ENCODE data around the gene SMIM5. TPM values are rescaled to one million over a fixed set of nuclear protein-coding genes. Genes with fewer than 3 reads are reported as not detected.

SMIM5 gene
- polyA plus RNA-seq, 1 donor from 2014 or later, result 0.59 TPM

DNA sequence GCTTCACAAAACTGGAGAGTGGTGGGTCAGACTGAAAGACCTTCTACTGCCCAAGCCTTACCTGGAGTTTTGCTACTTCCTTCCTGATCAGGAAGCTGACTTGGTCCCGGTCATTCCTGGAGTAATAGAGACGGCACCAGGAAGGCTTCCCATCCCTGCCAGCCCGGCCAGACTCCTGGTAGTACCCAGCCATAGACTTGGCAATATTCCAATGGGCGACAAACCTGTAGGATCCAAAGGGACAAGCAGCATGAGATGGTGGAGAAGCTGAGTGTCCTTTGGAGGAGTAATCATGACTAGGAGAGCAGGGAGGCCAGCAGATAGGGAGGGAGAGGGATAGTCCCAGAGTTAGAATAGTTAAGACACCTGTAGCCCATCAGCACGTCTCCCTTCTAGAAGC, 25.0 kb downstream of the SMIM5 start:
- Histone ChIP-seq H3K4me2 (ENCODE audit: low read length) (no peak overlapping the region), H3K36me3 (ENCODE audit: insufficient read depth, low read length) (peaks cover 8% of the 10 kb centered on the region), H3K79me2 (replicated peaks; ENCODE audit: insufficient read depth, low read length) (no peaks in the 10 kb centered on the region), H2AFZ (ENCODE audit: low read depth, low read length) (no peak overlapping the region), H4K20me1 (ENCODE audit: insufficient read depth) (no peaks in the 10 kb centered on the region), H3K27me3 (ENCODE audit: insufficient read depth, low read depth, low read length) (no peaks in the 10 kb centered on the region), H3K4me3 (ENCODE audit: low read length) (no peak overlapping the region), H3K9me3 (ENCODE audit: low read length) (no peaks in the 10 kb centered on the region), H3K27ac (ENCODE audit: low read length) (no peak overlapping the region), H3F3A (ENCODE audit: insufficient read depth, low read length, poor library complexity, severe bottlenecking) (no peaks in the 10 kb centered on the region), H3K9ac (ENCODE audit: low read length) (no peak overlapping the region), H3K9me2 (ENCODE audit: insufficient read depth, low read length) (no peaks in the 10 kb centered on the region)
- TF ChIP-seq SMC3 (conservative IDR thresholded peaks at IDR 0.05; ENCODE audit: poor library complexity), result no peak

DNA sequence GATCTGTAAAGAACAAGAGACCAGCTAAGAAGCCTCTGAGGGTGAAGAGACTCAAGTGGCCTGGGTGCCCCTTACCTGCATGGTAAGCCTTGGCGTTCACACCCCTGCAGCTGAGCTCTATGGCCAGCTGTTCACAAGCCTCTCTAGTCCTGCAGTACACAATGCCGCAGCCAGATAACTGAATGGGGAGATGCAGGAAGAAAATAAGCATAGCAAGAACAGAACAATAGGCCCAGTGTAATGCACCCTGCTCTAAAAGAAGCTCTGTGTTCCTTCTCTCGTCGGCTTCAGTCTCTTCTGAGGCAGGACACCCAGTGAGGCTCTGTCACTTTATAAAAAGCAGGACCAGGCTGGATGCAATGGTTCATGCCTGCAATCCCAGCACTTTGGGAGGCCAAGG, 28.3 kb downstream of the SMIM5 start:
- Histone ChIP-seq H3K9me2 (ENCODE audit: insufficient read depth, low read length) (no peaks in the 10 kb centered on the region), H3K4me3 (ENCODE audit: low read length) (no peak overlapping the region), H3F3A (ENCODE audit: insufficient read depth, low read length, poor library complexity, severe bottlenecking) (no peaks in the 10 kb centered on the region), H4K20me1 (ENCODE audit: insufficient read depth) (no peaks in the 10 kb centered on the region), H3K36me3 (ENCODE audit: insufficient read depth, low read length) (peaks cover 4% of the 10 kb centered on the region), H3K9me3 (ENCODE audit: low read length) (no peaks in the 10 kb centered on the region), H2AFZ (ENCODE audit: low read depth, low read length) (no peak overlapping the region), H3K9ac (ENCODE audit: low read length) (no peak overlapping the region), H3K27me3 (ENCODE audit: insufficient read depth, low read depth, low read length) (no peaks in the 10 kb centered on the region), H3K4me2 (ENCODE audit: low read length) (no peak overlapping the region), H3K27ac (ENCODE audit: low read length) (no peak overlapping the region), H3K79me2 (replicated peaks; ENCODE audit: insufficient read depth, low read length) (peaks cover 10% of the 10 kb centered on the region)
- TF ChIP-seq MXI1 (conservative IDR thresholded peaks at IDR 0.05; ENCODE audit: poor library complexity, severe bottlenecking) (no peak), EP300 (conservative IDR thresholded peaks at IDR 0.05; ENCODE audit: poor library complexity, severe bottlenecking) (no peak), POLR2AphosphoS5 (IDR thresholded peaks at IDR 0.05) (no peak), EZH2 (IDR thresholded peaks at IDR 0.05; ENCODE audit: borderline replicate concordance, insufficient read depth, low read length, poor library complexity, severe bottlenecking) (no peak), TAF1 (IDR thresholded peaks at IDR 0.05; ENCODE audit: low read depth) (no peak), SMC3 (conservative IDR thresholded peaks at IDR 0.05; ENCODE audit: poor library complexity) (no peak), RAD21 (conservative IDR thresholded peaks at IDR 0.05) (no peak)
- TF ChIP-seq, protein P1, sequence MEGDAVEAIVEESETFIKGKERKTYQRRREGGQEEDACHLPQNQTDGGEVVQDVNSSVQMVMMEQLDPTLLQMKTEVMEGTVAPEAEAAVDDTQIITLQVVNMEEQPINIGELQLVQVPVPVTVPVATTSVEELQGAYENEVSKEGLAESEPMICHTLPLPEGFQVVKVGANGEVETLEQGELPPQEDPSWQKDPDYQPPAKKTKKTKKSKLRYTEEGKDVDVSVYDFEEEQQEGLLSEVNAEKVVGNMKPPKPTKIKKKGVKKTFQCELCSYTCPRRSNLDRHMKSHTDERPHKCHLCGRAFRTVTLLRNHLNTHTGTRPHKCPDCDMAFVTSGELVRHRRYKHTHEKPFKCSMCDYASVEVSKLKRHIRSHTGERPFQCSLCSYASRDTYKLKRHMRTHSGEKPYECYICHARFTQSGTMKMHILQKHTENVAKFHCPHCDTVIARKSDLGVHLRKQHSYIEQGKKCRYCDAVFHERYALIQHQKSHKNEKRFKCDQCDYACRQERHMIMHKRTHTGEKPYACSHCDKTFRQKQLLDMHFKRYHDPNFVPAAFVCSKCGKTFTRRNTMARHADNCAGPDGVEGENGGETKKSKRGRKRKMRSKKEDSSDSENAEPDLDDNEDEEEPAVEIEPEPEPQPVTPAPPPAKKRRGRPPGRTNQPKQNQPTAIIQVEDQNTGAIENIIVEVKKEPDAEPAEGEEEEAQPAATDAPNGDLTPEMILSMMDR (IDR thresholded peaks at IDR 0.05; ENCODE audit: poor library complexity, severe bottlenecking), result no peak
- TF ChIP-seq, protein P2, sequence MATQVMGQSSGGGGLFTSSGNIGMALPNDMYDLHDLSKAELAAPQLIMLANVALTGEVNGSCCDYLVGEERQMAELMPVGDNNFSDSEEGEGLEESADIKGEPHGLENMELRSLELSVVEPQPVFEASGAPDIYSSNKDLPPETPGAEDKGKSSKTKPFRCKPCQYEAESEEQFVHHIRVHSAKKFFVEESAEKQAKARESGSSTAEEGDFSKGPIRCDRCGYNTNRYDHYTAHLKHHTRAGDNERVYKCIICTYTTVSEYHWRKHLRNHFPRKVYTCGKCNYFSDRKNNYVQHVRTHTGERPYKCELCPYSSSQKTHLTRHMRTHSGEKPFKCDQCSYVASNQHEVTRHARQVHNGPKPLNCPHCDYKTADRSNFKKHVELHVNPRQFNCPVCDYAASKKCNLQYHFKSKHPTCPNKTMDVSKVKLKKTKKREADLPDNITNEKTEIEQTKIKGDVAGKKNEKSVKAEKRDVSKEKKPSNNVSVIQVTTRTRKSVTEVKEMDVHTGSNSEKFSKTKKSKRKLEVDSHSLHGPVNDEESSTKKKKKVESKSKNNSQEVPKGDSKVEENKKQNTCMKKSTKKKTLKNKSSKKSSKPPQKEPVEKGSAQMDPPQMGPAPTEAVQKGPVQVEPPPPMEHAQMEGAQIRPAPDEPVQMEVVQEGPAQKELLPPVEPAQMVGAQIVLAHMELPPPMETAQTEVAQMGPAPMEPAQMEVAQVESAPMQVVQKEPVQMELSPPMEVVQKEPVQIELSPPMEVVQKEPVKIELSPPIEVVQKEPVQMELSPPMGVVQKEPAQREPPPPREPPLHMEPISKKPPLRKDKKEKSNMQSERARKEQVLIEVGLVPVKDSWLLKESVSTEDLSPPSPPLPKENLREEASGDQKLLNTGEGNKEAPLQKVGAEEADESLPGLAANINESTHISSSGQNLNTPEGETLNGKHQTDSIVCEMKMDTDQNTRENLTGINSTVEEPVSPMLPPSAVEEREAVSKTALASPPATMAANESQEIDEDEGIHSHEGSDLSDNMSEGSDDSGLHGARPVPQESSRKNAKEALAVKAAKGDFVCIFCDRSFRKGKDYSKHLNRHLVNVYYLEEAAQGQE (IDR thresholded peaks at IDR 0.05; ENCODE audit: borderline replicate concordance), result no peak

DNA sequence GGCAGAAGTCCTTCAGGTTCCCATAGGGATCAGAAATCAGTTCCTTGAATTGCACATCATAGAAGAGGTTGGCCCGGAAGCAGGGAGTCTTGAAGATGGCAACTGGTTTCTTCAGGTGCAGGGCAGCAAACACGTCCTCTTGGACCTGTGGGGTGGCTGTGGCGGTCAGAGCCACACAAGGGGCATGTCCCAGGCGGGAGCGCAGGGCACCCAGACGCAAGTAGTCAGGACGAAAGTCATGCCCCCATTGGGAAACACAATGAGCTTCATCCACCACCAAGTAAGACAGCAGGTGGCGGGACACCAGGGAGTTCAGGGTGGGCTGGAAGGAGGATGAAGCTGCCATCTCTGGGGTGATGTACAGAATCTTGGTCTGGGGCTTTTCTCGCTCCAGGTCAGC, 29.3 kb downstream of the SMIM5 start:
- no peak overlapping the region for H2AFZ ChIP-seq (ENCODE audit: low read depth, low read length)
- H3K27me3 ChIP-seq (ENCODE audit: insufficient read depth, low read depth, low read length), result no peaks in the 10 kb centered on the region
- no peaks in the 10 kb centered on the region for H3K9me2 ChIP-seq (ENCODE audit: insufficient read depth, low read length)
- H3K79me2 ChIP-seq (replicated peaks; ENCODE audit: insufficient read depth, low read length), result peaks cover 18% of the 10 kb centered on the region
- H3K27ac ChIP-seq (ENCODE audit: low read length), result no peak overlapping the region
- no peaks in the 10 kb centered on the region for H4K20me1 ChIP-seq (ENCODE audit: insufficient read depth)
- no peak for TF ChIP-seq TAF1 (IDR thresholded peaks at IDR 0.05; ENCODE audit: low read depth)
- no peak for TF ChIP-seq EP300 (conservative IDR thresholded peaks at IDR 0.05; ENCODE audit: poor library complexity, severe bottlenecking)
- no peak for TF ChIP-seq EZH2 (IDR thresholded peaks at IDR 0.05; ENCODE audit: borderline replicate concordance, insufficient read depth, low read length, poor library complexity, severe bottlenecking)
- TF ChIP-seq, protein P2 (IDR thresholded peaks at IDR 0.05; ENCODE audit: borderline replicate concordance), result no peak
- H3K9me3 ChIP-seq (ENCODE audit: low read length), result no peaks in the 10 kb centered on the region
- H3K4me2 ChIP-seq (ENCODE audit: low read length), result no peak overlapping the region
- H3F3A ChIP-seq (ENCODE audit: insufficient read depth, low read length, poor library complexity, severe bottlenecking), result no peaks in the 10 kb centered on the region
- H3K9ac ChIP-seq (ENCODE audit: low read length), result no peak overlapping the region
- H3K4me3 ChIP-seq (ENCODE audit: low read length), result no peak overlapping the region
- peaks cover 4% of the 10 kb centered on the region for H3K36me3 ChIP-seq (ENCODE audit: insufficient read depth, low read length)
